HG03064 (cell line): ENCODE results near the gene RBKS.

Source experiments
- ATAC-seq: cut with Tn5 transposase; IDR thresholded peaks from one replicate; pipeline ENCODE4 v1.9.1; 2021; ENCODE audit warnings: low read depth; ENCODE audit not compliant: unreplicated experiment

RBKS gene

GRCh38 chr2:27803046-27803445 lies 87.1 kb downstream of the RBKS start:
- no peak for ATAC-seq

DNA sequence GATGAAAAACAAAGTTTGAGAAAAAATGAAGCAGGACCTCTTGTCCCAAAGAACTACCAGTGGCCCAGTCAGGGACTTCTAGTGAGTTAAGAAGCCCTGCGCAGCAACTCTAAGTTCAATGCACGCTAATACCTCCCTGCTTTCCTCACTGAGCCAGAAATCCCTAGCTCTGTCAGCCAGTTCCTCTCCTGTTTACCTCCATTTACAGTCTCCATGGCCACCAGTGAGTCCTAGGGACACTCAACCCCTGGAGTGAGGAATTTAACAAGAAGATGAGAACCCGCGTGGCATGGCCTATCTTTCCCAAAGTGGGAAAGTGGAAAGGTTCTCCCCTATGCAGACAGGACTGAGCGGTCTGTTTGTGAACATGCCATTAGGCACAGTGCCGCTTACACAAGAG lies 87.6 kb downstream of the RBKS start:
- no peak for ATAC-seq

- ATAC-seq: no peak
Measured at GRCh38 chr2:27800856-27801255, 89.3 kb downstream of the RBKS start.

DNA sequence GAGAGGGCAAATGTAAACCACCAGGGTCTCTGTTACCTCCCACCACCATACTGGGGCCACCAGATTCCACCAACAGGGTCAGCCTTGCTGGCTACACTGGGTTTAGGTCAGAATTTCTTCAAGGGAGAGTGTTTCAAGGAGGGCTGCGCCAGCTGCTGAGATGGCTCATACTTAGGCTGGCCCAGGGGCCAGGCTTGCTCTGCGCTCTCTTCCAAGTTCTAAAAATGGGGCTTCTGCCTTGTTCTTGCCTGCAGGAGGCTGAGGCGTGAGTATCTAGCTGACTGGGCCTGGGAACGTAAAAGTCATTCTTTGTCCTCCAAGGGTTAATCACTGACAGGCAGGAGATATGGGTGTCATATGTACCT lies 90.6 kb downstream of the RBKS start:
- ATAC-seq: no peak

DNA sequence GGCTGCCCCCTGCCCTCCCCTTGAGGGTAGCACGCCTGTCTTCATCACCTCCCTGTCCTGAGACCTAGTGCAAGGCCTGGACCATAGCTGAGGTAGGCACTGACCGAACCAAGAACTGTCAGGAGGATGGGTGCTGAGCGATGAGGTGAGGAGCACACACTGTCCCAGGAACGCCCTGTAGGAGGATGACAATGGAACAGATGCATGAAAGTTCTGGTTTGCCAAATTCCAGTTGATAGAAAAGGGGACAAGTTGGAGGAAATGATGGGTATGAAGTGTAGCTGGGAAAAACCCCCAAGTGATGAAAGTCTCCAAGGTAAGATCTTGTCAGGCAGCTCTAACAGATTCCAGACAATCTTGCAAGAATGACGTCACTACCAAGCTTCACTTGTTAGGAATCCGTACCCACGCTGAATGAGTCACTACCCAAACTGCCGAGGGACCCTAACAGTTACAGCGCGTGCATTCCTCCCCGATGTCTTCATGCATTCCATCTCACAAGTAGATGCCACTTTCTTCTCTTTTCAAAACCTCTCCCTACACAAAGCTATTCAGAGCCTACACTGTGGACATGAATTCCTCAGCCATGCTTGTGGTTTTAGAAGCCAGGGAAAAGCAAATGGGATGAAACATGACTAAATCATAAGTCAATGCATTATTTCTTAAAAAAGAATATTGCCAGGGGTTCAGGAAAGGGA lies 91.1 kb downstream of the RBKS start:
- ATAC-seq: no peak

DNA sequence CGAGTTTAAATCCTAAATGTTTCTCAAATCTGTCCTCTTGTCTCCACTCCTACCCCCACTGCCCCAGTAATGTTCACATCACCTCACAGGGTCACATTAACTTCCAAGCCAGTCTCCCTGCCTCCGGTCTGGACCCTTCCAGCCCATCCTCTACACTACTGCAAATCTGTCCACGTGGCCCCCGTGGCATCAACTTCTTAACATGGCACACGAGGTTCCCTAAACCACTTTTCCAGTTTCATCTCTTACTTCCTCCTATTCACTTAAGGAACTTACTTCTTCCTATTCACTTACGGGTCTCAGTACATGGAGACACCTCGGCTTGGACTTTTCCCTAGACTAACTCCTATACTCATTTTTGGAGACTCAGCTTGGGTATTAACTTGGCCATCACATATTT lies 91.7 kb downstream of the RBKS start:
- no peak for ATAC-seq

- ATAC-seq: no peak
Measured at GRCh38 chr2:27797841-27798240, 92.3 kb downstream of the RBKS start.

DNA sequence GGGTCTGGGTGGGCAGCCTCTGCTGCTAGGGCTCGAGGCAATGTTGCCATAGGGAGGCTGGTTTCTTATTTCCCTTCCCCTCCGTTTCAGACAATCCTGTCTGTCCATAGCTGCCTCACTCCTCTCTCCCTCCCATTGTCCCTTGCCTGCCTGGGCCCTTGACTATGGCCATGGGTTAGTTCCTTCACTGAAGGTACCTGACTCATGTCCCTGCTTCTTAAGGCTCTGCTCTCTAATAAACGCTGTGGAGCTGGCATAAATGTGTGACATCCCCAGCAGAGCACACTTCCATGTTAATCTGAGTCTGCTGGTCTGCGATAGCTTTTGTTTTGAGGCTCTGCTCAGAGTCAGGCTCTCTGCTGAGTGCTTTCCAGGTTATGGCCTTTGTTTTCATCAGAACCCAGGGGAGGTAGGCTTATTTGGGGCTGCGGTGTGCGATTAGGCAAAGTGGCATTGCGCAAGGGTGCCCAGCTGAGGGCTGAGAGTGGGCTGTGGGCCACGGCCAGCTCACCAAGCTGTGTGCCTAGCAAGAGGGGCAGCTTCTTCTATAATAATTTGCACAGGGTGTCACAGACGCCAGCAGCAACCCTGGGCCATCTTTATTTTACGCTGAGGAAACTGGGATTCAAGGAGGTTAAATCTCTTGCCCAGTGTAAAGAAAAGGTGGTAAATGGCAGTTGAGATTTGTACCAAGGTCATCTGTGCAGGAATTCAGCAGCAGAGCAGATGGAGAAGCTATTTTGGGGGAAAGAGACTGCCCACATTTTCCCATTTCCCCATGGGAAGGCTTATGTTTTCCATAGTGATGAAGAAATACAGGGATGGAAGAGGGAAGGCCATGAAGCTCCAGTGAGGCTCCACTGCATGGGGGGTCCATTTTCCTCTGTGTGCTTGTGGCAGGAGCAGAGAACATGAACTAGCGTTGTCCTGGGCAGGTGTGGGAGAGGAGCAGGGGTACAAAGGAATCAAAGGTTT lies 93.1 kb downstream of the RBKS start:
- ATAC-seq: no peak

GRCh38 chr2:27795868-27796277 lies 94.3 kb downstream of the RBKS start:
- no peak for ATAC-seq

GRCh38 chr2:27795093-27795834 lies 94.9 kb downstream of the RBKS start:
- ATAC-seq: no peak

DNA sequence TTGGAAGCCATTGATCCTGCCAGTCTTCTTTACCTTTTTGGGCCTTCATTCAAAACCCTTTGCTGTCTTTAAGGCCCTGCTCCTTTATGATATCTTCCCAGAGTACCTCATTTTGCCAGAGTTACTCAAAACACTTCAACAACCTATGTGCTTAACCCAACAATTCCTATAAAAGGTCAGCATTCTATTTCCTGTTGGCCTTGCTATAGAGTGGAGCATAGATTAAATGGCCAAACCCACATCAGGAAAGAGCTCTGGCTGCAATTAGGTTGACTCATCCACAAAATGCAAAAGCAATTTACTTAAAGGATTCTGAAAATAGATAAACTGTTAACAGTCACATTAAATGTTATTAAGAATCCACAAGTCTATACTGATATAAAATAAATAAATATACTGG lies 97.4 kb downstream of the RBKS start:
- no peak for ATAC-seq

- ATAC-seq: no peak
Measured at GRCh38 chr2:27790796-27791195, 99.4 kb downstream of the RBKS start.

DNA sequence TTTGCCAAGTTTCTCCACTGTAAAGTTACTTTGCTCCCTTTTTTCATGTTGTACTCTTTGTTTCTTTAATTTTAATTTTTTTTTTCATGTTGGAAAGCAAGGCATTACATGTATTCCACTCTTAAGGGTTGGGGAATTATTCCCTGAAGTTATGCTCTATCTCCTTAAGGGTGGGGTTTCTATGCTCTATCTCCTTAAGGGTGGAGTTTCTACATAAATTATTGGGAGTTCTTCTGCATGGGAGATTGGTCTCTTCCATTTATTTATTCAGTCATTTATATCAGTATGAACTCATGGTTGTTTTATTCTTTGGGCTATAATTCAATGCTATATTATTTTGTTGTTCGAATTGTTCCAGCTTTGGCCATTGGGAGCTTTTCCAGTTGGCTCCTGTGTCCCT lies 107.5 kb downstream of the RBKS start:
- ATAC-seq: no peak

GRCh38 chr2:27781496-27781895 lies 108.7 kb downstream of the RBKS start:
- no peak for ATAC-seq

DNA sequence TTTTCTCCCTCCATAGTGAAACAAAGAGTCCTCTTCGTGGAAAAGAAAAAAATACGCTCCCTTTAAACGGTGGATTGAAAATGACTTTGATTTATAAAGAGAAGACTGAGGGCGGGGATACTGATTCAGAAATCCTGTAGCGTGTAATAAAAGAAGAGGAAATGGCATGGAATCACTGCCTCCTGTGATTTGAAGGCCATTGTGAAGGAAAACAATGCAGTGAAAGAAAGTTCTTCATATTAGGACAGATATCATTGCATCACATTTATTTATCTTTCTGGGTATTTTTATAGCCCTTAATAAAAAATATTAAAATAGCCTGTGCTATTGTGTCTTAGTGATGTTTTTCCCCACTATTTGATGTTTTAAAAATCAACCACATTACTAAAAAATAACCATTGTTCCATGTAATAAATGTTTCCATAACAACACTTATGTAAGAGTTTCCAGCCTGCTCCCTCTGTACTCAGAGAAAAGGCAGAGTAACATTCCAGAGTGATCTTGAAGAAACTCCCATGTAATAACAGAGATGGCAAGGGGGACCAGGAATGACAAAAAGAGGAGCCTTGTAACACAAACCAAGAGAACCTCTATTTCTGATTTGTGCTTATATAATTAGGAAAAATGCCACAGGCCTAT lies 110.7 kb downstream of the RBKS start:
- ATAC-seq: no peak

- ATAC-seq: no peak
Measured at GRCh38 chr2:27776696-27777095, 113.5 kb downstream of the RBKS start.

GRCh38 chr2:27776097-27776496 lies 114.1 kb downstream of the RBKS start:
- ATAC-seq: no peak

- no peak for ATAC-seq
Measured at GRCh38 chr2:27773959-27774358, 116.2 kb downstream of the RBKS start.

GRCh38 chr2:27772804-27773203 lies 117.4 kb downstream of the RBKS start:
- no peak for ATAC-seq

GRCh38 chr2:27771548-27772335 lies 118.4 kb downstream of the RBKS start, which contains the start of gene MRPL33:
MRPL33 (plus strand) TSS chr2:27771719; CDS start chr2:27771778, 59 bp downstream.
- ATAC-seq: peak; percentile 96
